Neural progenitor cell (in vitro differentiated cells): Measurements from ENCODE around the gene ARSB. TPM values are rescaled to one million over a fixed set of nuclear protein-coding genes. Genes with fewer than 3 reads are reported as not detected.

Experiments
- DNase-seq: peaks from one replicate; pipeline ENCODE4 v3.0.0-alpha.2; 2016; ENCODE audit warnings: low spot score
- H2AFZ ChIP-seq: fragments of 200-600 bp; sonication (generic); replicated peaks from 2 replicates; pipeline ENCODE4 v1.6.1; 2016; ENCODE audit warnings: antibody characterized with exemption
- H3F3A ChIP-seq: fragments of 200-600 bp; sonication (generic); 2 replicates; pipeline ENCODE4 v1.6.1; 2016; ENCODE audit warnings: antibody characterized with exemption, low read depth
- H3K27ac ChIP-seq: fragments of 200-600 bp; sonication (generic); 2 replicates; pipeline ENCODE4 v1.5.1; 2016; ENCODE audit warnings: mild to moderate bottlenecking
- H3K27me3 ChIP-seq: fragments of 200-600 bp; sonication (generic); 2 replicates; pipeline ENCODE4 v1.6.1; 2016; ENCODE audit warnings: mild to moderate bottlenecking, moderate library complexity
- H3K36me3 ChIP-seq: fragments of 200-600 bp; sonication (generic); 2 replicates; pipeline ENCODE4 v1.5.1; 2016
- H3K4me1 ChIP-seq: fragments of 200-600 bp; sonication (generic); 2 replicates; pipeline ENCODE4 v1.6.1; 2016; ENCODE audit warnings: mixed run types
- H3K4me2 ChIP-seq: fragments of 200-600 bp; sonication (generic); 2 replicates; pipeline ENCODE4 v1.6.1; 2016
- H3K4me3 ChIP-seq: fragments of 200-600 bp; sonication (generic); 2 replicates; pipeline ENCODE4 v1.5.1; 2016
- H3K79me2 ChIP-seq: fragments of 200-600 bp; sonication (generic); 2 replicates; pipeline ENCODE4 v1.6.1; 2016; ENCODE audit warnings: low read depth
- H3K9ac ChIP-seq: fragments of 200-600 bp; sonication (generic); 2 replicates; pipeline ENCODE4 v1.6.1; 2016
- H3K9me3 ChIP-seq: fragments of 200-600 bp; sonication (generic); 2 replicates; pipeline ENCODE4 v1.5.1; 2016; ENCODE audit warnings: low read depth
- H4K20me1 ChIP-seq: fragments of 200-600 bp; sonication (generic); 2 replicates; pipeline ENCODE4 v1.6.1; 2016; ENCODE audit warnings: low read depth
- H3K27ac Mint-ChIP-seq: 3 replicates; pipeline ENCODE4 v1.8.0; 2021; ENCODE audit warnings: mixed read lengths
- H3K27me3 Mint-ChIP-seq: 2 replicates; pipeline ENCODE4 v1.8.0; 2022; ENCODE audit warnings: low read depth, mild to moderate bottlenecking, inconsistent platforms, moderate library complexity, mixed read lengths; ENCODE audit not compliant: insufficient read depth
- H3K36me3 Mint-ChIP-seq: 3 replicates; pipeline ENCODE4 v1.8.0; 2021; ENCODE audit warnings: mixed read lengths
- H3K4me1 Mint-ChIP-seq: 3 replicates; pipeline ENCODE4 v1.8.0; 2021; ENCODE audit warnings: mixed read lengths
- H3K4me3 Mint-ChIP-seq: 3 replicates; pipeline ENCODE4 v1.8.0; 2021; ENCODE audit warnings: mild to moderate bottlenecking, moderate library complexity, mixed read lengths
- H3K9me3 Mint-ChIP-seq: 3 replicates; pipeline ENCODE4 v1.8.0; 2020; ENCODE audit warnings: mixed read lengths
- CTCF ChIP-seq: fragments of 200-600 bp; sonication (generic); IDR thresholded peaks from 2 replicates; pipeline ENCODE4 v1.5.1; 2017; ENCODE audit warnings: antibody characterized with exemption, mild to moderate bottlenecking
- EZH2 ChIP-seq: fragments of 200-600 bp; sonication (generic); IDR thresholded peaks from 2 replicates; pipeline ENCODE4 v1.6.1; 2017; ENCODE audit warnings: antibody characterized with exemption, mild to moderate bottlenecking, moderate library complexity
- EZH2phosphoT487 ChIP-seq: fragments of 200-600 bp; sonication (generic); IDR thresholded peaks from 2 replicates; pipeline ENCODE4 v1.6.1; 2017; ENCODE audit warnings: antibody characterized with exemption
- total RNA-seq: library from RNA; depleted of rRNA; stranded (reverse); fragments of >200 nt; gene quantifications from 2 replicates; pipeline ENCODE4 v1.2.3, GENCODE V29; 2015; ENCODE audit warnings: low replicate concordance

ARSB gene
- total RNA-seq, 1 donor from 2014 or later, result 15.3 TPM

- no peaks in the 10 kb centered on the region for H3K27me3 ChIP-seq
- H2AFZ ChIP-seq, result no peak overlapping the region
- Mint-ChIP-seq H3K27ac (no peak overlapping the region), H3K27me3 (peaks cover 2% of the 10 kb centered on the region), H3K4me3 (no peak overlapping the region), H3K36me3 (peaks cover 3% of the 10 kb centered on the region), H3K9me3 (peaks cover 11% of the 10 kb centered on the region), H3K4me1 (peaks cover 39% of the 10 kb centered on the region)
- no peak for TF ChIP-seq CTCF
- no peak for TF ChIP-seq EZH2phosphoT487
- TF ChIP-seq EZH2, result no peak
- no peak overlapping the region for H3K9ac ChIP-seq
- no peaks in the 10 kb centered on the region for H3K79me2 ChIP-seq
- DNase-seq, result no peak
- peaks cover 12% of the 10 kb centered on the region for H3F3A ChIP-seq
- H3K4me1 ChIP-seq, result peaks cover 25% of the 10 kb centered on the region
- no peaks in the 10 kb centered on the region for H3K36me3 ChIP-seq
- H3K4me2 ChIP-seq, result no peak overlapping the region
- H3K4me3 ChIP-seq, result no peak overlapping the region
- H4K20me1 ChIP-seq, result no peaks in the 10 kb centered on the region
- H3K27ac ChIP-seq, result no peak overlapping the region
- H3K9me3 ChIP-seq, result no peaks in the 10 kb centered on the region
Observed at GRCh38 chr5:78903861-78904260, 81.2 kb downstream of the ARSB start.

DNA sequence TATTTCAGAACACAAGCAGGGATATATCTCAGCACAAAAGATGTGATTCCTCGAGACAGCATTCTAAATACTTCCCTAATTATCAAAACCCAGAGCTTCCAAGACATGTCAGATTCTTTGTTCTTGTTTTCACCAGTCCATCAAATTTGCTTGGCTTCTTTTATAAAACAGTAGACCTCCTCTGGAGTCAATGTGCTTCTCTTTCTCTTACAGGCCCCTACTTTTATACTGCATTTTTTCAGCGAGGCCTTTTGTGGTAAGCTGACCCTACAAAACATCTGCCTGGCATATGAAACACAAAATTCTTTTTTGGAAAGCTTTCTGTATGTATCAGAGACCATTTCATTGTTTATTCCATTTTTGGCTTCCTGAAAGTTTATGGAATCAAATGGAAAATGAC is 81.8 kb downstream of the ARSB start:
- Mint-ChIP-seq H3K27ac (peak overlapping the region; percentile 17), H3K36me3 (peaks cover 3% of the 10 kb centered on the region), H3K4me1 (peaks cover 34% of the 10 kb centered on the region), H3K27me3 (peaks cover 2% of the 10 kb centered on the region), H3K4me3 (no peak overlapping the region), H3K9me3 (peaks cover 12% of the 10 kb centered on the region)
- no peaks in the 10 kb centered on the region for H3K79me2 ChIP-seq
- no peak for DNase-seq
- peaks cover 7% of the 10 kb centered on the region for H3F3A ChIP-seq
- no peak overlapping the region for H3K27ac ChIP-seq
- no peaks in the 10 kb centered on the region for H3K36me3 ChIP-seq
- no peaks in the 10 kb centered on the region for H3K9me3 ChIP-seq
- H3K27me3 ChIP-seq, result no peaks in the 10 kb centered on the region
- no peak overlapping the region for H3K4me3 ChIP-seq
- TF ChIP-seq EZH2 (no peak), EZH2phosphoT487 (no peak)
- peaks cover 21% of the 10 kb centered on the region for H3K4me1 ChIP-seq
- no peak overlapping the region for H3K9ac ChIP-seq
- H2AFZ ChIP-seq, result no peak overlapping the region
- no peaks in the 10 kb centered on the region for H4K20me1 ChIP-seq
- H3K4me2 ChIP-seq, result no peak overlapping the region

DNA sequence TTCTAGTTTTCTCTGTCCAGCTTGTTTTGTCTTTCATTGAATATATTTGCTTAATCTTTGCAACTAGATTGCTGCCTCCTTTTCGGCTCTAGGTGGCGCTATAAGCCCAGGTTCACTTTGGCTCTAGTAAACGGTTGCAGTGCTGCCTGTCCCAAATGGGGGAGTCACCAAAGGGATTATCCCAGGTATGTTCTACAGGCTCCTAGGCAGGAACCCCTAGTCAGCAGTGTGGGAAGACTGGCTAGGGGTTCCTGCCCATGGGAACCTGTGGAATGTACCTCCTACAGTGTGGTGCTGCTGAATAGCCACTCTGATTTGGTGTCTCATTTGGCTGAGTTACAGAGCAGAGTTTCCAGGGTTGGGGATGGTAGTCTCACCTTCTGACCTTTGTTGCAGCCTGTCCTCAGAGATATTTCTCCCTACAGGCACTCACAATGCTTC is 85.2 kb downstream of the ARSB start:
- Histone ChIP-seq H3K4me3 (no peak overlapping the region), H3K27me3 (no peaks in the 10 kb centered on the region), H3K9ac (no peak overlapping the region), H3K4me1 (peaks cover 14% of the 10 kb centered on the region), H3F3A (peaks cover 7% of the 10 kb centered on the region), H3K79me2 (no peaks in the 10 kb centered on the region), H3K36me3 (no peaks in the 10 kb centered on the region), H3K9me3 (no peaks in the 10 kb centered on the region), H3K27ac (no peak overlapping the region), H3K4me2 (no peak overlapping the region), H4K20me1 (no peaks in the 10 kb centered on the region), H2AFZ (peak overlapping the region; percentile 36)
- peaks cover 12% of the 10 kb centered on the region for H3K9me3 Mint-ChIP-seq
- peaks cover 4% of the 10 kb centered on the region for H3K27me3 Mint-ChIP-seq
- peak; percentile 78 for DNase-seq
- peaks cover 3% of the 10 kb centered on the region for H3K36me3 Mint-ChIP-seq
- peaks cover 12% of the 10 kb centered on the region for H3K4me1 Mint-ChIP-seq
- TF ChIP-seq EZH2phosphoT487 (no peak), CTCF (peak; percentile 96)
- H3K27ac Mint-ChIP-seq, result no peak overlapping the region
- H3K4me3 Mint-ChIP-seq, result no peak overlapping the region

DNA sequence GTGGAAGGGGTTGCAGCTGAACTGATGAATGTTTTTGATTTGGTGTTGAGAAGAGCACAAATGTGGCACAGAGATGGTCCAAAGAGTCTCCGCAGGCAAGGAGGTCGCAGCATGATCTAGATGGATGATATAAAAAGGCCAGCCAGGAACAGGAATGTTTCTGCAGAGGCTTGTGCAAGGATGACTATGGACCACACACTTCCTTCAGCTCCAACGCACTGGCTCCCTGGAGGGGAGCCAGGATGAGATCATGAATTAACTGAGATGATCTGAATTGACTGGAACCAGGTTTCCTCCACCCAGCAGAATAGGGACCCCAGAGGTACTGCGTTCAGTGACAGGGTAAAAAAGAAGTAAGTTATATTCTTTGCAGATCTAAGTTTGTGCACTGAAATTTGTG is 89.0 kb downstream of the ARSB start:
- H3K4me3 ChIP-seq, result no peak overlapping the region
- TF ChIP-seq EZH2phosphoT487 (no peak), EZH2 (no peak), CTCF (no peak)
- H3K4me2 ChIP-seq, result no peak overlapping the region
- peaks cover 7% of the 10 kb centered on the region for H3F3A ChIP-seq
- H3K27me3 Mint-ChIP-seq, result peaks cover 4% of the 10 kb centered on the region
- H3K79me2 ChIP-seq, result no peaks in the 10 kb centered on the region
- DNase-seq, result no peak
- peaks cover 6% of the 10 kb centered on the region for H3K4me1 ChIP-seq
- no peaks in the 10 kb centered on the region for H4K20me1 ChIP-seq
- no peak overlapping the region for H3K27ac Mint-ChIP-seq
- H3K36me3 ChIP-seq, result no peaks in the 10 kb centered on the region
- H2AFZ ChIP-seq, result no peak overlapping the region
- H3K9me3 Mint-ChIP-seq, result peaks cover 11% of the 10 kb centered on the region
- H3K4me1 Mint-ChIP-seq, result no peaks in the 10 kb centered on the region
- no peak overlapping the region for H3K27ac ChIP-seq
- no peaks in the 10 kb centered on the region for H3K27me3 ChIP-seq
- H3K9me3 ChIP-seq, result no peaks in the 10 kb centered on the region
- H3K9ac ChIP-seq, result no peak overlapping the region
- no peak overlapping the region for H3K4me3 Mint-ChIP-seq
- peaks cover 2% of the 10 kb centered on the region for H3K36me3 Mint-ChIP-seq
